HG03558 (cell line): Measurements from ENCODE around the gene HTT.
"Not testable (repeated sequence)": the region's sequence is repeated elsewhere in the genome, so short reads cannot be mapped to it uniquely, and the experiment has no call there.

Experiments used
- ATAC-seq: cut with Tn5 transposase; IDR thresholded peaks from one replicate; pipeline ENCODE4 v1.9.1; 2021; ENCODE audit warnings: moderate number of reproducible peaks; ENCODE audit not compliant: unreplicated experiment; ENCODE audit errors: extremely low read depth

The HTT gene

DNA sequence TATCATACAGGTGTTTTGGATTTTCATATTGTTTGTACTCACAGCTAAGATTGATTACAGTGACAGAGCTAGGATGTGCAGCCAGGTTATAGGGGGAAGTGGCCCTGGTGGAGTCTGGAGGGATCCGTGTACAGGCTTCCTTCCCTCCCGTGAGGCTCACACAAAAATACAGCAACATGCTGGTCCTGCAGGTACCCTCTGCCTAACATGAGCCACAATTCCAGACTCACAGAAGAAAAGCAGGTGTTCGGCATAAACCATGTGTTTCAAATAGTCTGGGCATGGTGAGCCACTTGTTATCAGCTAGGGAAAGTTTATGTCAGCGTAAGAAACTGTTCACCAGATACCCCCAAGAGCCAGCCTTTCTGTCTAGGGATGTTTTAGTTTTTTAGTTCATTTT lies 82.9 kb downstream of the HTT start:
- ATAC-seq, result no peak

- no peak for ATAC-seq
Observed at GRCh38 chr4:3158841-3159240, 84.4 kb downstream of the HTT start.

- ATAC-seq, result no peak
Observed at GRCh38 chr4:3160438-3160837, 86.0 kb downstream of the HTT start.

DNA sequence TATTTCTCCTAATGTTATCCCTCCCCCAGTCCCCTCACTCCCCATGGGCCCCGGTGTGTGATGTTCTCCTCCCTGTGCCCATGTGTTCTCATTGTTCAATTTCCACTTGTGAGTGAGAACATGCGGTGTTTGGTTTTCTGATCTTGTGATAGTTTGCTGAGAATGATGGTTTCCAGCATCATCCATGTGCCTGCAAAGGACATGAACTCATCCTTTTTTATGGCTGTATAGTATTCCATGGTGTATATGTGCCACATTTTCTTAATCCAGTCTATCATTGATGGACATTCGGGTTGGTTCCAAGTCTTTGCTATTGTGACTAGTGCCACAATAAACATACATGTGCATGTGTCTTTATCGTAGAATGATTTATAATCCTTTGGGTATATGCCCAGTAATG lies 86.6 kb downstream of the HTT start:
- not testable (repeated sequence) for ATAC-seq

- ATAC-seq, result not testable (repeated sequence)
Observed at GRCh38 chr4:3166434-3166833, 92.0 kb downstream of the HTT start.

GRCh38 chr4:3168029-3168428 lies 93.5 kb downstream of the HTT start:
- no peak for ATAC-seq

- no peak for ATAC-seq
Observed at GRCh38 chr4:3174371-3175338, 100.2 kb downstream of the HTT start.

DNA sequence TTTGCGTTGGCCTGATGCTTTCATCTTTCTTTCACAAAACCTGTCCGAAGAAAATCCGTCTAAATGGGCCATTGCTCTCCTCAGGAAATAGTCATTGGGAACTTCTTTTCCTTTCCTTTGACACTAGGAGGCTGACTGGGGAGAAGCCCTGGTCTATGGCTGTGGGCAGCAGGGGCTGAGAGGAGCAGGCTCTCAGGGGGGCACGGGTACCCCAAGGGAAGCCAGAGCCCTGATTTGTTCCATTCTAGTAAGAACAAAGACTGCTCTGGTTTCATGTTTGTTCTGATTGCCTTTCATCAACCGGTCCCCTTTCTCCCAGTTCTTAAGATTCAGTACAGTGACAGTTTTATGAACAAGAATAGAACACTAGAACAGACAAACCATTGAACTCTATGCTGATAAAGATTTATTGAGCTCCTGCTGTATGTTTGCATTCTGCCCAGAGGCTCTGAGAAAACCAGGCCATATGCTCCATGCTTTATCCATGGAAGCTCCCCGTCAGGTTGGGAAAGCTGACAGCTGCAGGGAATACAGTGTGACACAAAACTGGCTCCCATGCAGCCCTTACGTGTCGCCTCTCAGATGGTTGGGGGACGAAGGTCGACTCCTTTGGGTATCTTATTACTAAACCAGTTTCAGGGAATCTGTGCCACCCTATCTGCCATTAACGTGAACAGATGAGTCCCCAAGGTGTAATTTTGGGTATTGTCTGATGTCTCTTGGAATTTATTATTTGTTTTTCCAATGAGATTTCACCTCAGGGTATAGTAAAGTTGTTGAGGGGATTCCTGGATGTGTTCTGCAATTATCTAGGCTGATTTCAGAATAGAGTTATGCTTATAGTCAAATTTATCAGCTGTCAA lies 102.1 kb downstream of the HTT start:
- ATAC-seq, result no peak

GRCh38 chr4:3177426-3177825 lies 102.9 kb downstream of the HTT start:
- ATAC-seq, result no peak

GRCh38 chr4:3177905-3178304 lies 103.4 kb downstream of the HTT start:
- ATAC-seq, result no peak

DNA sequence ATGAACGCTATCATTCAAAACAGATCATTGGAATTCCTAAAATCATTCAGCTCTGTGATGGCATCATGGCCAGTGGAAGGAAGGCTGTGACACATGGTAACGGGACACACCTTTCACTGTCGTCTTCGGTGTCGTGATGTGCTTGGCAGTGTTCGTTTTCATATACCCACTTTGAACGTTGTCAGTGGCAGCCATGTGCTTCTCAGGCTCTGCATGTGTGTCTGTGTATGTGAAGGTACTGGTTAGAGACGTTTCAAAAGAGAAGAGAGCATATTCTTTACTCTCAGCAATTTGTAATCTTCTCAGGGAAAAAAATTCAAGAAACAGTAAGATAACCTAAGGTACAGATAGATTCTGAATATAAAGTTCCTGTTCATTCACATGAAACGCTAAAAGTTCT lies 103.9 kb downstream of the HTT start:
- ATAC-seq, result no peak

DNA sequence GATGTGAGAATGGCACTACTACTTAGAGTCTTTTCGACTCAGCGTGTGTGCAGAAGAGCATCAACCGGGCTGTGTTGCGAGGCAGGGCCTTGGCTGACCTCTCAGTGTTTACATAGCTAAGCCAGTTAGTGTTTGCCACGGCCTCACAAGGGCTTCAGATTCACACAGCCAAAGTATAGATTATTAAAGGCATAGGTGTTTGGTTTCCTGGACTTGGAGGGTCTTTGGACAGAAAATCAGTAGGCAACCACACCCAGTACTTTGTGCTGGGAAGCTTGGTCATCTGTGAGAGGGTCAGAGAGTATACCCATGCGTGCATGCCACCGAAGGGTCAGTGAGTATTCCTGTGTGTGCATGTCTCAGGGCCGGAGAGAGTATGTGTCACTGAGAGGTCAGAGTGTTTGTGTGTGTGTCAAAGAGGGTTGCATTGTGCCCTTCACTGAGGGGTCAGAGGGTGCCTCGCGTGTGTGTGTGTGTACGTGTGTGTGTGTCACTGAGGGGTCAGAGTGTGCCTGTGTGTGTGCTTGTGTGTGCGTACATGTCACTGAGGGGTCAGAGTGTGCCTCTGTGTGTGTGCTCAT lies 104.7 kb downstream of the HTT start:
- ATAC-seq, result no peak

DNA sequence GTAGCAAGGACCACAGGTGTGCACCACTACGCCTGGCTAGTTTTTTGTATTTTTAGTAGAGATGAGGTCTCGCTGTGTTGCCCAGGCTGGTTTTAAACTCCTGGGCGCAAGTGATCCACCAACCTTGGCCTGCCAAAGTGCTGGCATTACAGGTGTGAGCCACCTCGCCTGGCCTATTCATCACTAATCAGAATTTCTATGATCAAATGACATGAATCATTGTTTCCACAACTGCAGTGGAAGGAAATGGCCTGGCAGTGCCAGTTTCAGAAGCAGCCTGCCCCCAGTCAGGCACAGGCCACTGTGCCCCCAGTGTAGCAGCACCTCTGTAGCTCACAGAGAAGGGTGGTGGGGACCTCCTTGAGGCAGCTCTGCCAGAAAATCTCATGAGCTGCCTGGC lies 108.5 kb downstream of the HTT start:
- ATAC-seq, result no peak

DNA sequence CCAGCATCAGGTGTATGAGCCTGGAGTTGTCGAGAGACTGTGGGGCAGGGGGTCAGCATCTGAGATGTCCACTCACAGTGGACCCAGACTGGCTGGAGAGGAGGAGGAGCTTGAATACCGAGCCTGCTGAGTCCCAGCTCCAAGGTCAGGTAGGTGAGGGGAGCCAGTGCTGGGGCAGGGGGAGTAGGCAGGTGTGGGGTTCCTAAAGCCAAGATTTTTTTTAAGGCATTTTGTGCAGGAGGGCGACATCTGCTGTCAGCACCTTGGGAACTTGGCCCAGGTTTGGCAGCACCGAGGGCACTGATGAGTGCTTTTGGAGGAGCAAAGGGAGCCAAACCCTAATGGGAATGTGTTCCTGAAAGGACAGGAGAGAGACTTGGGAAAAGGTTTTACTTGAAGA lies 110.2 kb downstream of the HTT start:
- ATAC-seq, result no peak

DNA sequence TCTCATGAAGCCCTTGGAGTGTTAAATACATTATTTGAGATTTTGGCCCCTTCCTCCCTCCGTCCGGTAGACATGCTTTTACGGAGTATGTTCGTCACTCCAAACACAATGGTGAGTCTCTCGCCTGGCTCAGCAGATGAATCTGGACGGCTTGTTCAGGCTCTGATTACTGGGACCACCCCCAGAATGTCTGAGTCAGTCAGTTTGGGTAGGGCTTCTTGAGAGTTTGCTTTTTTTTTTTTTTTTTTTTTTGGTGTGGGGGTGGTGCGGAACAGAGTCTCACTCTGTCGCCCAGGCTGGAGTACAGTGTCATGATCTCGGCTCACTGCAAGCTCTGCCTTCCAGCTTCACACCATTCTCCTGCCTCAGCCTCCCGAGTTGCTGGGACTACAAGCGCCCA lies 112.1 kb downstream of the HTT start:
- ATAC-seq, result no peak

DNA sequence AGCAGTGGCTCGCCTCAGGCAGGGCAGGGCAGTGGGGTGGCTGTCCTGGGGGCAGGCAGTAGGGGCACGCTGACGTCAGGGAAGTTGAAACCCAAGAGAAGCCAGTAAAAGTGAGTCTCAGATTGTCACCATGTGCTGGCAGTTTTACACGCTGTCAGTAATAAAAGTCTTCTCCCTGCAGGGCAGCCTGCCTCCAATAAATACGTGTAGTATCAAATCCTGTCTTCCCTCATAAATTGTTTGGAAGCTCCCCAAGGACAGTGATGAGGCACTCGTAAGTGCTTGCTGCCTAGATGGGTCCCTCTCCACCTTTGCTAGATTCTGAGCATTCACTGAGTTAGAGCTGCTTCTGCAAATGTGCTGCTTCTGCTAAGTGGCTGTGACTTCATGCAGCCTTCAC lies 113.6 kb downstream of the HTT start:
- no peak for ATAC-seq

DNA sequence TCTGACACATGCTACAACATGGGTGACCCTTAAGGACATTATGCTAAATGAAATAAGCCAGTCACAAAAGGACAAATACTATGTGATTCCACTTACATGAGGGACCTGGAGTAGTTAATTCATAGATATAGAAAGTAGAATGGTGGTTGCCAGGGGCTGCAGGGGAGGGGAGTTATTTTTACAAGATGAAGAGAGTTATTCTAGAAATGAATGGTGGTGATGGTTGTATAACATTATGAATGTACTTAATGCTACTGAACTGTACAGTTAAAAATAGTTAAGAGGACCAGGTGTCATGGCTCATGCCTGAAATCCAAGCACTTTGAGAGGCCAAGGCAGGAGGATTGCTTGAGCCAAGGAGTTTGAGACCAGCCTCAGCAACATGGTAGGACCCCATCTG lies 115.0 kb downstream of the HTT start:
- ATAC-seq, result no peak

DNA sequence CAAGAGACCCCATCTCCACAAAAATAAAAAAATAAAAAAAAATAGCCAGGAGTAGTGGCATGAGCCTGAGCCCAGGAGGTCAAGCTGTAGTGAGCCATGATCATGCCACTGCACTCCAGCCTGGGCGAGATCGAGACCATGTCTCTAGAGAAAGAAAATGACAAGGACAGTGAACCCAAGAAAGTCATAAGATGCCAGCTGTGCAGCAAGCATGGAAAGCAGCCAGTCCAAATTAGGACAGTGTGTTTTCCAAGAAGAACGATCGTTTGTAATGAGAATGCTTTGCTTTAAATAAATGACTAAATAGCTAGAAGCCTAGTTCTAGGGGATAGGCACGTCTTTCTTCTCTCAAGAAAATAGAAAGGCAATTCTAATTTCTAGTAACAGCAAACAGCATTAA lies 116.1 kb downstream of the HTT start:
- ATAC-seq, result no peak

DNA sequence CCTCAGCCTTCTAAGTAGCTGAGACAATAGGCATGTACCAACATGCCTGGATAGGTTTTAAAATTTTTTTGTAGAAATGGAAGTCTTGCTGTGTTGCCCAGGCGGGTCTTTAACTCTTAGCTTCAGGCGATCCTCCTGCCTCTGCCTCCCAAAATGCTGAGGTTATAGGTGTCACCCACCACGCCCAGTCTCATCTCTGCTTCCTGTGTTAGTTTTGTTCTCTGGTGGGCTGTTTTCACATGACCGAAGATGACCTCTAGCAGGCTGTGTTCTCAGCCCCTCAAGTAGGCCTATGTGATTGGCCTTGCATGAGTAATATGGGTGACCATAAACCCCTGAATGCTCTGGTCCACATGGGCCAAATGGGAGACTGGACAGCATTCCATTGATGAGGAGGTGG lies 117.7 kb downstream of the HTT start:
- no peak for ATAC-seq

DNA sequence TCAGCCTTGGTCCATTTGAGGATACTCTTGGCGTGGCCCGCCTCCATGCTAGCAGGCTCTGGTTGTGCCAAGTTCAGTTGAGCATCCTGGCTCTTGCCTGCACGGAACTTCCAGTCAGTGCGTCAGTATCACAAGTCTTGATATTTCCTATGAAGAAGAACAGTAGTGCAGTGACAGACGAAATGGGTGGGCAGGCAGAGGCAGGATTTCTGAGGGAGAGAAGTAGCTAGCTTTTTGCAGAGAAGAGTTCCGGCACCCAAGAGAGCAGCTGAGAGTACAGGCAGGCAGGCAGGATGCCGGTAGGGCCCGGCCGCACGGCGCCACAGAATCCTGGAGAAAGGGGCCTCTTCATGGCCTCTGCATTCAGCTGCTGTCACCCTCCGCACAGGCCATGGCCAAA lies 118.3 kb downstream of the HTT start:
- no peak for ATAC-seq
